Ureter (tissue), 1 donor: ENCODE measurements around the gene C22orf39. TPM values are rescaled to one million over a fixed set of nuclear protein-coding genes. Genes with fewer than 3 reads are reported as not detected.

Experiments
- DNase-seq: peaks from one replicate; pipeline ENCODE4 v3.0.0-alpha.2; 2020; ENCODE audit warnings: low spot score
- total RNA-seq: library from RNA; stranded (reverse); gene quantifications from one replicate; pipeline ENCODE4 v1.2.4, GENCODE V29; 2023
- donor health status: DM: yes; HTN: yes; CAD: no.

The C22orf39 gene
- total RNA-seq, 1 donor from 2014 or later = 31.5 TPM

DNA sequence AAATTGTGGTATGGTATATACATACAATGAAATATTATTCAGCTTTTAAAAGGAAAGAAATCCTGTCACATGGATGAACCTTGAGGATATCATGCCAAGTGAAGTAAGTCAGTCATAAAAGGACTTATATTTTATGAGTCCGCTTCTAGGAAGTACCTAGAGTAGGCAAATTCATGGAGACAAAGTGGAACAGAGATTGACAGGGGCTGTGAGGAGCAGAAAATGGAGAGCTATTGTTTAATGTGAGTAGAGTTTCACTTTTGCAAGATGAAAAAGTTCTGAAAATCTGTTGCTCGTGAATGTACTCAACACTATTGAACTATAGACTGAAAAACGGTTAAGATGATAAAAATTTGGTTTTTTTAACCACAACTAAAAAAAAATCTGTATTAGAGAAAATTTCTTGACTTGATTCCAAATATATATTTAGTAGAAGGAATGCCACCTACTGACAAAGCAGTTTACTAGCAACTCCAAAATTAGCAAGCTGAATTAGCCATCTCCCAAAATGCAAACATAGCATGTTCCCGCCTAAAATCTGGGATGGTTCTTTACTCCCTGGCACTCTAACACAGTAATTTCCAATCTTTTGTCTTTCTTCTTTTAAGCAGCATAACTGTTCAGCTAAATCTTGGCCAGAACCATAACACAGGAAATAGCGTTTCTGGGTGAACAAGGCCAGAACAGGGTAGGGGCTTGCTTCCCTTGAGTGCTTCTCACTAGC, 30.0 kb upstream of the C22orf39 start:
- no peak for DNase-seq

DNA sequence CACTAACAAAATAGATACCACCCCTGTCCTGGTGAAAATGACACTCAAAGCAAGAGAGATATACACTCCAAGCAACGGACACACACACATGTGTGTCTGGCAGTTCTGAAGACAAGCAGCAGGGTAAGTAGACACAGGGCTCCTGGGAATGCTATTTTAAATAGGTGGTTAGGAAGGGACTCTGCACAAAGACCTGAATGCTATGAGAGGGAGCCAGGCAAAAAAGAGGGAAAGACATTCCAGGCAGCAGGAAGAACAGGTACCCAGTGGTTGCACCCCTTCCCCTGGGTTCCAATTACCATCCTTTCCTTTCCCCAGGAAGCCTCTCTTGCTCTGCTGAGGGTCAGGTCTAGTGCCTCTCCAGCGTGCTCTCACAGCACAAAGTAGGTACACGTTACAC, 28.5 kb upstream of the C22orf39 start:
- no peak for DNase-seq

DNA sequence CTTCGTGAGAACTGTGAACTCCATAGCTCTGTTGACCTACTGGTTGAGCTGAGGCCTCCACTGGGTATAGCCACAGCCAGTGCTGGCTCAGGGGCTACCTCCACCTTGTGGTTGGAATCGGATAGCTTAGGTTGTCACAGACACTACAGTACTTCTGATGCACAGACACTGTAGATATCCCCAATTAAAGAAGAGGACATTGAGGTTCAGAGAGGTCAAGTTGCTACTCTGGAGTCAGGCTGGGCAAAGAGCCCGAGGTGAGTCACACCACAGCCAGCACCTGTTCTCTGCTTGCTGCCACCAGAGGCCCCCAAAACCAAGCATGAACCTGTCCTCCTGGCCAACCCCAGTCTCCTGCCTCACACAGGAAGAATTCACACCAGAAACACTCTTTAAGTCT, 26.1 kb upstream of the C22orf39 start:
- DNase-seq = no peak

DNA sequence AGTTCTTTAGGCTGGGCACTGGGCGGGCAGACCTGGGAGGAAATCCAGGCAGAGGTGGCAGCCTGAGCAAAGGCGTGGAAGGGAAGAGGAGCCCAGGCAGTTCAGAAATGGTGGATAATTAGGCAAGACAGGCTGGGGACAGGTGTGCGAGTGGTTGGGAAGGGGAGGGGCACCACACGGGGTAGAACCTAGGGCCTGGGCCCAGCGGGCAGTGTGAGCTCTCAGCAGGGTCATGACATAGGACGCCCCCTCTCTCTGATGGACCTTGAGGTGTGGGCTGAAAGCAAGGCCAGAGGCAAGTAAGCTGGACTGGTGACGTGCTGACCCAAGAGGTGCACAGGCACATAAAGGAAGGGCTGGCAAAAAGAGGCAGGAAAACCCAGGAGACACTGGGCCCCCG, 24.7 kb upstream of the C22orf39 start:
- DNase-seq = no peak

DNA sequence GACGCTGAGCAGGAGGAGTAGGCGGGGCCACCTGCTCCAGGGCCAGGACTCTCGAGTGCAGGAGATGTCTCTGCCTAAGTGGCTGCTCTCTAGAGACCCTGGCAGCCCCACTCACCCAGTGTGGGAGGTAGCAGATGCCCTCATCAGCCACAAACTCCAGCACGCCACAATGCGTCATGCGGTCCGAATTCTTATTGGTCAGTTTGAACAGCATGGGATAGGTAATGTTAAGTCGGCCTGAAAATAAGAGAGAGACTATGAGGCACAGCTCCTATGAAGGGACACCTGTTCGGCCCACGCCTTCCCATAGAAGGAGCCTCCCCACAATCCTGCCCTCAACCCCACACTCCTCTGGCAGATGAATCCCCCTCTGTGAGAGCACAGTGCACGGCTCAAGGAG, 24.1 kb upstream of the C22orf39 start:
- DNase-seq = no peak

DNA sequence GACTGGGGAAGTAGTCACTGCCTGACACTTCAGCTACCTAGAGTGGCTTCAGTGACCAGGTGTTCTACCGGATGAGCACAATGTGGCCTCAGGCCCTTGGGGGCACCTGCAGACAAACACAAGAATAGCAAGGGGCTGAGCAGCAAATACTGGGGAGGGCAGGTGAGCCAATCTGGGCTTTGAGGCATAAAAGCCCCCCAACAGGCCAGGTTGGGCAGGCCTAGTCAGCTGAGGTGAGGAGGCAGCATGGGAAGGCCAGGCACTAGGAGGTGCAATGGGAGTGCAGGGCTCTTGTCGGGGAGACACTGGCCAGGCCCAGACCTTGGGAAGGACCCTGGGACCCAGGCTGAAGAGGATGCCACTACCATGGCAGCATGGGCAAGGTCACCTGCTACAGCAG, 22.5 kb upstream of the C22orf39 start:
- DNase-seq = no peak

DNA sequence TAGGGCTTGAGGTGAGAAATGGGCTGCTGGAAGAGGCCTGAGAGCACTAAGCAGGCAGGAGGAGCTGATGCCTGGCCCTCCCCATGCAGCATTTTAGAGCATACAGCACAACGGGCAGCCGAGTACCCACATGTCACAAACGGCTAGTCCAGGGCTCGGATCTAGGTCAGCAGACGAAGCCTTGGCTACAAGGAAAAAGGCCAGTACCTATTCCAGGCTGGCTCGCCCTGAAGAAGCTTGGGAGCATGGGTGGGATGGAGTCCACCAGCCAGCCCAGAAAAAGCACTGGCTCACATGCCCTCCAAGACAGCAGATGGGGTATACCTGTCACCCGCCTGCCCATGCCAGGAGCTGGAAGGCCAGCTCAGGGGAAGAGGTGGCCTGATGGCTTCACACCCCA, 21.9 kb upstream of the C22orf39 start:
- no peak for DNase-seq

DNA sequence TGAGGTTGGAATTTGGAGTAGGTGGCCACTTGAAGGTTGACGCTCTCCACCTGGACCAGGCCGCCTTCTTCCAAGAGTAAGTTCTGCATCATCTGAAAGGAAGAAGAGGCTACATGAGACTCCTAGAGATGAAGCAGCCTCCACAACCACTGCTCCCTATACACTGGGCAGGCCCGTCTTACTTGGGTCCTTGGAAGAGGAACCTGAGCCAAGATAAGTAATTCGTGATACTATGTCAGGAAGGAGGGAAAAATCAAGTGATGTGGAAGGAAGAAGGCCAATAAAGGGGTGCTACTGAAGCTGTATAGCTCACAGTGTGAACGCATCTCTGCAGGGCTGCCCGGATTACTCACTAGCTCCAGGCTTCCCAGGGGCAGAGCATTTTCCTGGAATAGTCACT, 20.4 kb upstream of the C22orf39 start:
- no peak for DNase-seq

DNA sequence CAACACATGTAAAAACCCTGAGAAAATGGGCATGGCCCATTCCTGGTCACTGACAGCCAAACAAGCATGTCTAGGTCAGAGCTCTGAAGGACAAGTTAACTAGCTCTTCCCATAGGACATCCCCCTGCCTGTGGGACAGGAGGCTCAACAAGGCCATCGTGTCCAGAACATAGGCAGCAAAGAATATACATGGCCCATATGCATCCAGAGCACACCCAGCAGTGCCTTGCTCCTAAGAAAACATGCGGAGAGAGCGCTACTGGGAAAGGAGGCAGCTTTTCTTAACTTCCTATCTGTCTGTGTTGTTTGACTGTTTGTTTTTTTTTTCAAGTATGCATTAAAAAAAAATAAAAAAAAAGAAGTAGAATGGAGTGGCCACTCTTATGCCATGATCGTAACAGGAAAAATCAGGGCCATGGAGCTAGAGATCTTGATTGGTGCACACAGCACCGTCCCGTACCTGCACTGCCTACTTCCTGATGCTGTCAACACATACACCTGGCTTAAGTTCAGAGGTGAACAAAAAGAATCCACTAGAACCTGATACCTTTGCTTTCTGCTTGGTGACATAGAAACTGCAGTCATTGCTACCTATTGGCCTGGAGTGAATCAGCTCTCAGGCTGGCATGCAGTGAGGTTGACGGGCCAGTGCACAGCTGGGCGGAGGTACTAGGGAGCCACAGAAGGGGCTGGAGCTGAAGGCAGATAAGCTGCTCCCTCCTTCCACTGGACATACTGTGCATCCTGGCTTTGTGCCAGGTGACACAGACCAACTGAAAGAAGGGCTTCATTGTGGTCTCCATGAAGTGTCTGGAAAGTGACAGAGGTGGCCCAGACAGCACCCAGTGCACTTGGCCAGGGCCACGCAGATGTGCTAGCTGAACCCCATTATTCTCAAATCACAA, 19.6 kb upstream of the C22orf39 start:
- no peak for DNase-seq

DNA sequence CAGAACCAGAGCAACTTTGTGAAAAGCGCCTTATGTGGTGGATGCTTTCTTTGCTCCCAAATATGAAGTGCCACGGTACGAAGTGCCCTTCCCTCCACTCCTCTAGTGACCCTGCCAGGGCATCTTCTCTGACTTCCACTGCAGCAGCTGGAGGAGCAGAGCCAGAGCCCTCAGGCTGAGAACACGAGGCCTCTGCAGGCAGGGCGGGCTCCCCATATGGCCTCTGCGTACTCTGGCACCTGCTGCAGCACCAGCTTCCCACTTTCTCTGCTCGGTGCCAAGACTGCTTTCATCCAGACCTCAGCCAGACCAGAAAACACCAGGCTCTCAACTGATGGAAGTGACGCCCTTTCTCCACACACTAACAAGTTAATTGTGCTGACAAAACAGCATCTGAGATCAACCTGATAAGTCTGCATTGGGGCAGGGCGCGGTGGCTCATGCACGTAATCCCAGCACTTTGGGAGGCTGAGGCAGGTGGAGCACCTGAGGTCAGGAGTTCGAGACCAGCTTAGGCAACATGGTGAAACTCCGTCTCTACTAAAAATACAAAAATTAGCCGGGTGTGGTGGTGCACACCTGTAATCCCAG, 18.7 kb upstream of the C22orf39 start:
- no peak for DNase-seq

DNA sequence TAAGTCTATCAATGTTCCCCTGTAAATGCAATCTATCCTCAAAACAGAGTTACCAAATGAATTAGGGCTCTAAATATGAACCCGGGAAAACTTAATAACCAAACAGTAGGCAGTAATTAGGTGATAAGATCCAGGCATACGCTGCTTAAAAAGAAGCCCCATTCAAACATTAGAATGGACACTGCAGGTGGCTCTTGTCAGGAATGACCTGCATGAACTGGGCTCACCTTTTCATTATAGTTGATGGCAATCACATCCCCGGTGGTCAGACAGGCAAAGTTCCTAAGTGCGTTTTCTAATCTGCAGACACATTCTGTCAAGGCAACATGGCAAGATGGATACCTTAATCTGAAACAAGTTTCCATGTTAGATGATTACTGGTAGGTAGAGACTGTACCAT, 17.5 kb upstream of the C22orf39 start:
- DNase-seq = no peak

DNA sequence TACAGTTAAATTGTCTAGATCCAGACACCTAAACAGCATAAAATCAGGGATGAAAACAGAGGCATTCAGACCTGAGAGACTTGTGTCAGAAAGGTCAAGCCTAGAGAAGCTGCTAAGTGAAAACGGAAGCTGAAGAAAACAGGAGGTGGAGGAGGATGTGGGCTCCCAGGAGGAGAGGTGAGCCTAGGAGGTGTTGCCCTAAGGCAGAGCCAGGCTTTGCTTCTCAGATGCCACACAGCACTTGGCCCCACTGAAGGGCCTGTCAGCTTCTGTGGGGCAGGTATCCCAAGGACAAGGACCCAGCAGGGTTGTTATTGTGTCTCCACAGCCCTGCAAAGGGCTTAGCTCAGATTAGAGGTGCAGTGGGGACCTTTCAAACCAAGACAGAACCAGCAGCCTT, 17.0 kb upstream of the C22orf39 start:
- DNase-seq = no peak

DNA sequence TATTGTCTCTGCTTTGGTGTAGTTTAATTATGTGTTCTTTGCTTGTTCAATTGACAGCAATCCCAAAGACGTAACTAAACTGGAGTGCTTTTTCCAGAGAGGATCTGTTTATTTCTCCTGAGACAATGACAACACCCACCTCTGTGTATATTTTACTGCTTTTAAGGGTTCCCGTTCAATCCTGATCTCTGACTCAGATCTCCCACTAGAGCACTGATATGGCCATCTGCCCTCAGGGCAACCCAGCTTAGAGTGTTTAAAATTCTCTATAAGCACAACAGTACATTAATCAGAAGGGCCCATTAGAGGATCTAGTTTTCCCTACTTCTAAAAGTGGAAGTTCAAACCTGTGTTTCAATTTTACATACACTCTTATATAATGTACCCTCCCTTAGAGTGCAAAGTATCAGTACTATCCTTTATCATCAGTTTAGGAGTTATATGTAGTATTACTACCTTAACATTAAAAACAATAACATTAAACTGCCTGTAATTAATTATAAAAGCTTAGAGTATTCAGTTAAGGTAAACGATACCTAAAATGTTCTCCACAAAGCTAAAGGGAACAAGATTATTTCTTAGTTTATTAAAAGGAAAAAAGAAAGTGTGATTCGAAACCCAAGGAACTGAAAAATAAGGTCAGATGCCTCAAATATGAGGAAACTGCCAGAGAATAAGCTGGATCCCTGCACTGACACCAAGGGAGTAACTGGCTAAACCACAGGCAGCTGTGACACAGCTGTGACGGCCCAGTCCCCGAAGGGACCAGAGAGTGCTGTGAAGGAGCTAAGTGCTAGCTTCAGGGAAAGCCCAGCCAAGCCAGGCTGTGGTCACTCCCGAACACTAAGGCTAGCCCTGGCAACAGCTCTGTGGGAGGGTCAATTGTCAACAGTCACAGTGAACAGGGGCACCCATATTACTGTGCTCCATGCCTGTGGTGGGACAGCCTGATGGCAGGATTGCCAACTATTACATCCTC, 16.3 kb upstream of the C22orf39 start:
- DNase-seq = no peak

DNA sequence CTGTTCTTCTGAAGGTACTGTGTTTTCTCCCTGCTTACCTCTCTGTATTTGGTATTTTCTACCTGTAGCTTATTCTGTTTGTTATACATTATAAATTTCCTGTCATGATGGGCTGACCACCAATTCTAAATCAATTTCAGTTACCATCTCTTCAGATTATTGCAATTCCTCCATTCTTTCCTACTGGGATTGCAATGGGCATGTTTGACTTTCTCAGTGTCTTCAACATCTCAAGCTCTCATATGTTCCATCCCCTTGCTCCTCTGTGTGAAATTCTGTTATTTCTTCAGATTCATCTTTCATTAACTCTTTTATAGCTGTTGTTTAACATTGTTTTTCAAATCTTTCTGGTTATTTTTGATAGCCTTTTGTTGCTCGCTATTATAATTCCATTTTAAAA, 15.5 kb upstream of the C22orf39 start:
- DNase-seq = no peak

DNA sequence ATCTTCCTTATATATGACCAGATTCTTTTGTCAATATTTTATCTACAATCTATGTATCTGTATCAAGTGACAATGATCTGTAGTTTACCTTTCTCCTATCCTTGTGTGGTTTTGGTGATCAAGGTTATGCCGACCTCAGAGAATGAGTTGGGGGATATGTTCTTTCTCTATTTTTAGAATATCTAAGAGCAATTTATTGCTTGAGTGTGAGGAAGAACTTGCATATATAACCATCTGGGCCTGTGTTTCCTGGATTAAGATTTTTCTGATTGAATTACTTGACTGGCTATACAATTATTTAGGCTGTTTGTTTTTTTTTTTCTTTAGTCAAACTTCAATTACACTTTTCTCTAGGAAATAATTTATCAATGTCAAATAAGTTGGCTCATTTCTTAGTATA, 14.0 kb upstream of the C22orf39 start:
- no peak for DNase-seq

DNA sequence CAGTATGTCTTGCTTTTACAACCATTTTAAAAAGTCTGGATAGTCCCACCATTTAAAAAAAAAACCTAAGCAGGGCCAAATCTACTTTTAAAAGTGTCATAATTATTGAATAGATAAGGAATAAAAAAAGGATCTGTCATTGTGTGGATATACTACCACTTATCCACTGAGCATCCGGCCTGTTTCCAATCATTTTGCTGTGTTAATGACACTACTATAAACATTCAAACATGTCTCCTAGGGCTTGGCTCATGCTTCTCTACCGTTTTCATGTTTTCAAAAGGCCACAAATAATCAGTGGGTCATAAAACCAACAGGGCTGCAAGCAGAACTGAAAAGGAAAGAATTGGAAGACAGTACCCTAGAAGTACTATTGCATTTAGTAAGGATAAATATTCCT, 12.5 kb upstream of the C22orf39 start:
- DNase-seq = no peak

DNA sequence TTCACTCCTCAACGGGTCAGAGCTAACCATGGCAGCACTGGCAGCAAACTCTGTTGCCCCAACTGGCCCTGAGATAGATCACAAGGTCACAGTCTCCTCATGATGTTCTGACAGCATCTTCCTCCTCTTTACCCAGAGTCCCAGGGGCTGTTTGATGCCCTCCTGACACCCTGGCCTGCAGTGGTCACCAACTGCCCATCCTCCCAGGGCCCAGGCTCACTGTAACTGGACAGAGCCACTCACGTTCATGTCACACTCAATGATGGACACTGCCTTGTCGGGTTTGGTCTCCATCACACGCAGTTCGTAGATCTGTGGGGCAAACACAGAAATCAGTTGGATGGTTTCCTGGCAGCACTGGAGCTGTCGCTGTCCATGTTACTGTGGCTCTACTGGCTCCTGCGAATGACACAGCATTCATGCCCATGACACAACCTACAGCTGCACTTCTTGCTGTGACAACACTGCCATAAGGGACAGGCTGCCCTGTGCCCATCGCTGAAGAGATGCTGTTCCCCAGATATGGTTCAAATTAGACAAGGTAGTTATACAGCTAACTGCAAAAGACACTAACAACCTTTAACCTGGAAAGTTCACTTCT, 10.4 kb upstream of the C22orf39 start:
- DNase-seq = no peak

DNA sequence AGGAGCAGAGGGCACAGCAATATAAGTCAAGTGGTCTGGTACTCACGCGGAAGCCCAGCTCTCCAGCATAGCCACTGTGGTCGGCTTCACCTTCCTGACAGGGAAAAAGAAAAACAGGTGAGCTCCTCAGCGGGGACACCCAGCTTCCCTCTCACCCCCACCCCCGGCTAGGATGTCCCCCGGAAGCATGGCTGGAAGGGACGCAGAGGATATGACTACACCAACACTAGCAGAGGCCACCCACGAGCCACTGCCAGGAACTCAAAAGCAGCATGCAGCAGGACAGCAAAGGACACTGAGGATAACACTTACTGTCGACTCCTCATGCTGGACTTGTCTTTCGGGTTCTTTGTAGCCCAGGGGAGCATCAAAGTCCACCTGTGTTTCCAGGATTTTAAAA, 9.0 kb upstream of the C22orf39 start:
- no peak for DNase-seq

DNA sequence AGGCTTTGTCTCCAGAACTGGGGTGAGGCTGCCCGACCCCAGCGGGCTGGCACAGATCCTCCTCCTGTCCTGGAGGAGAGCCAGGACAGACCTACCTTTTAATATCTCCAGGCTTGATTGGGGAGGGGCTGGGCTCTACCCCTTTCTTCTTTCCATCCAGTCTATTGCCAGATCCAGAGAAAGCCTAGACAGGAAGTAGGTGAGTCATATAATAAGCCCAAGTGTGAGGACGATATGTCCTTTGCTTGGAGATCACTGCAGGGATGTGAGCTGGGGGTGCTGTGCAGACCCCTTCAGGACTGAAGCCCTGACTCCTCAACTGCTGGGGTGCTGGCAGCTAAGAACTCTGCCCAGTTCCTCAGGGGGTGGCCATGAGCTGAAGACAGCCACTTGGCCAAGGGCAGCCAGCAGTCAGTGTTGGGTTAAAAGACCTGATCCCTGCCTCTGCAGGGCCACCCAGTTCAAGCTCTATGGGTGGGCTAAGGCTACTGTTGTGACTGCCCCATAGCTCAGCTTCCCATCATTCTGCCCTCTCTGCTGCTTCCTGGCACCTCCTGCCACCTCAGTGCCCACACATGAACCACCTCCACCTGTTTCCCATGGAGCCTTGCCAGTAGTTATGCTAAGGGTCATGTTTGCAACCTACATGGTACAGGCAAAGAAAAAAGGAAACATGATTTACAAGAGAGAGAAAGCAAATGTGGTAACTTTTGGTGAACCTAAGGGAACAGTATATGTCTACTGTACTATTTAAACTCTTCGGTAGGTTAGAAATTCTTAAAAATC, 8.3 kb upstream of the C22orf39 start:
- DNase-seq = no peak

DNA sequence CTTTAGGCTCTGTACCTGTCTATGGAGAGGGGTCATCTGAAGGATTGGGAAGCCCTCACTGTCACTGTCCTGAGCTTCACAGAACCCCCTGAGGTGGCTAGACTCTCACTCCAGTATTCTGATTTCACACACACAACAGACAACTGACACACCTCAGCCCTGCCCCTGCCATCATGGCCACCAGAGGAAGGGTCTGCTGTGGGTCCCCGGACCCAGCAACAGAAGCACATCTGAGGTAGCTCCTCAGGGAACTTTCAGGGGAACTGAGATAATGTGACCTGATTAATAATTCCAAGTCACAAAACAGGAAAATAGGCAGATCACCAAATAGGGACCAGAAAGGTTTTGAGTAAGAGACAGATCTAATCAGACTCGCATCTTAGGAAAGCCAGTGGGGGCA, 7.5 kb upstream of the C22orf39 start:
- no peak for DNase-seq
